ENCODE results near the gene DUOX2.

DNA sequence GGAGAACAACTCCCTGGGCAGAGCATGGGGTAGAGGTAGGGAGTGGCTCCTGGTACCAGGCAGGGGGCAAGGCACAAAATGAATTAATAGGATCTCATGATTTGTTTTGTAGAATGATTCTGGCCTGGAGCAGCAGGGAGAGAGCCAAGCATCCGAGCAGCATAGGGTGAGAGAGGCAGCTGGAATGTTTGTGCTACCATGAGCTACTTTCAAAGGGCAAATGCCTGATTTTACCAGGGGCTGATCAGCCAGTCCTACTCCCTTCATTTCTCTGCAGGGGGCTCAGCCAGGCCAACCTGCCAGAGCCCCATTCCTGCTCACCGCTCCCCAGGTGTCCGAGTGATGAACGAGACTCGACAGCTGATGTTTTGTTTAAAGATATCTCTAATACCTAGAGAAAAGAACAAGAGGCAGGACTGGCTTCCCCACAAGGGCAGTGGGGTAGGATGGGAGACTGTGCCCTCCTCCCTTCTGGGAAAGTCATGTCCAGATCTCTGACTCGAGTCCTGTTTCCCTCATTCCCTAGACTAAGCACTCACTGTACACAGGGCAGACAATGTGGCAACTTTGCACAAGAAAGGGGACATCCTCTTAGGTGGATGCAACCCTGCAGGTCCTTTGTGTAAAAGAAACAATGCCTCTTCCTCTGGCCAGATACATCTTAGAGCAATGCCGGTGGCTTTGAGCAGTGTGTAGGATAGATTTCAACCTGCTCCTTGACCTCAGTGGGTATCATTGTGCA, 12.9 kb downstream of the DUOX2 start:
- TF ChIP-seq CTCF (IDR thresholded peaks at IDR 0.05) (no peak), EZH2 (IDR thresholded peaks at IDR 0.05) (no peak)
